H9 (cell line): ENCODE measurements around the gene ALDH1A3. TPM values are rescaled to one million over a fixed set of nuclear protein-coding genes. Genes with fewer than 3 reads are reported as not detected.

Source experiments
- DNase-seq: peaks from one replicate; pipeline ENCODE4 v3.0.0-alpha.2; 2017
- H2AFZ ChIP-seq: one replicate; pipeline ENCODE4 v1.6.1; 2013; ENCODE audit warnings: mild to moderate bottlenecking, low read length, control low read depth, moderate library complexity
- H2AK5ac ChIP-seq: 2 replicates; pipeline ENCODE4 v1.6.1; 2013; ENCODE audit warnings: low read length, control low read depth, mixed read lengths; ENCODE audit not compliant: insufficient read length
- H2BK120ac ChIP-seq: one replicate; pipeline ENCODE4 v1.6.1; 2013; ENCODE audit warnings: low read depth, mild to moderate bottlenecking, low read length, control low read depth, inconsistent platforms; ENCODE audit not compliant: poor library complexity, severe bottlenecking
- H2BK12ac ChIP-seq: 2 replicates; pipeline ENCODE4 v1.6.1; 2013; ENCODE audit warnings: low read length, control low read depth, mixed read lengths, low read depth; ENCODE audit not compliant: insufficient read length
- H2BK15ac ChIP-seq: 2 replicates; pipeline ENCODE4 v1.6.1; 2013; ENCODE audit warnings: low read depth, low read length, control low read depth
- H2BK20ac ChIP-seq: one replicate; pipeline ENCODE4 v1.6.1; 2013; ENCODE audit warnings: low read depth, mild to moderate bottlenecking, low read length, control low read depth, inconsistent platforms; ENCODE audit not compliant: poor library complexity, severe bottlenecking
- H2BK5ac ChIP-seq: 2 replicates; pipeline ENCODE4 v1.6.1; 2013; ENCODE audit warnings: low read length, control low read depth, mixed read lengths; ENCODE audit not compliant: insufficient read length
- H3K14ac ChIP-seq: 2 replicates; pipeline ENCODE4 v1.6.1; 2013; ENCODE audit warnings: low read length, control low read depth; ENCODE audit not compliant: insufficient read depth
- H3K18ac ChIP-seq: 2 replicates; pipeline ENCODE4 v1.6.1; 2013; ENCODE audit warnings: low read depth, mild to moderate bottlenecking, mixed read lengths, low read length, control low read depth; ENCODE audit not compliant: insufficient read length
- H3K23ac ChIP-seq: 2 replicates; pipeline ENCODE4 v1.6.1; 2013; ENCODE audit warnings: low read length, control low read depth, mixed read lengths, low read depth; ENCODE audit not compliant: insufficient read length
- H3K23me2 ChIP-seq: 2 replicates; pipeline ENCODE4 v1.6.1; 2013; ENCODE audit warnings: low read depth, mild to moderate bottlenecking, mixed read lengths, low read length, control low read depth; ENCODE audit not compliant: insufficient read length, poor library complexity, severe bottlenecking
- H3K27ac ChIP-seq: 2 replicates; pipeline ENCODE4 v1.5.1; 2013; ENCODE audit warnings: low read length, control low read depth, mixed read lengths, low read depth; ENCODE audit not compliant: insufficient read length
- H3K27me3 ChIP-seq: 2 replicates; pipeline ENCODE4 v1.6.1; 2013; ENCODE audit warnings: low read length, control low read depth, inconsistent platforms; ENCODE audit not compliant: insufficient read depth
- H3K4ac ChIP-seq: 2 replicates; pipeline ENCODE4 v1.6.1; 2013; ENCODE audit warnings: low read depth, mild to moderate bottlenecking, control low read depth, inconsistent platforms, low read length, moderate library complexity
- H3K4me1 ChIP-seq: 2 replicates; pipeline ENCODE4 v1.6.1; 2013; ENCODE audit warnings: low read length, control low read depth, inconsistent platforms; ENCODE audit not compliant: insufficient read depth
- H3K4me2 ChIP-seq: 2 replicates; pipeline ENCODE4 v1.6.1; 2013; ENCODE audit warnings: low read length, control low read depth, mixed read lengths; ENCODE audit not compliant: insufficient read length, insufficient read depth
- H3K56ac ChIP-seq: 2 replicates; pipeline ENCODE4 v1.6.1; 2013; ENCODE audit warnings: low read depth, mild to moderate bottlenecking, mixed read lengths, low read length, control low read depth; ENCODE audit not compliant: insufficient read length
- H3K79me1 ChIP-seq: 2 replicates; pipeline ENCODE4 v1.6.1; 2013; ENCODE audit warnings: low read depth, mild to moderate bottlenecking, moderate library complexity, low read length, control low read depth, inconsistent platforms; ENCODE audit not compliant: insufficient read depth, poor library complexity, severe bottlenecking
- H3K79me2 ChIP-seq: 2 replicates; pipeline ENCODE4 v1.6.1; 2013; ENCODE audit warnings: low read length, control low read depth, inconsistent platforms; ENCODE audit not compliant: insufficient read depth
- H3K9ac ChIP-seq: 2 replicates; pipeline ENCODE4 v1.6.1; 2013; ENCODE audit warnings: low read length, control low read depth, mixed read lengths; ENCODE audit not compliant: insufficient read length; ENCODE audit errors: extremely low read depth
- H3K9me3 ChIP-seq: one replicate; pipeline ENCODE4 v1.6.1; 2013; ENCODE audit warnings: low read depth, low read length, inconsistent platforms; ENCODE audit not compliant: control insufficient read depth
- H3T11ph ChIP-seq: one replicate; pipeline ENCODE4 v1.6.1; 2013; ENCODE audit warnings: mild to moderate bottlenecking, low read length, control low read depth, inconsistent platforms
- H4K20me1 ChIP-seq: one replicate; pipeline ENCODE4 v1.6.1; 2013; ENCODE audit not compliant: control insufficient read depth, insufficient read length, insufficient read depth
- H4K5ac ChIP-seq: 2 replicates; pipeline ENCODE4 v1.6.1; 2013; ENCODE audit warnings: low read depth, mild to moderate bottlenecking, mixed read lengths, low read length, control low read depth; ENCODE audit not compliant: insufficient read length
- H4K8ac ChIP-seq: replicated peaks from 2 replicates; pipeline ENCODE4 v1.6.1; 2013; ENCODE audit warnings: low read length, control low read depth, mixed read lengths, low read depth; ENCODE audit not compliant: insufficient read length
- H4K91ac ChIP-seq: 2 replicates; pipeline ENCODE4 v1.6.1; 2013; ENCODE audit warnings: low read depth, mild to moderate bottlenecking, moderate library complexity, mixed read lengths, low read length, control low read depth; ENCODE audit not compliant: insufficient read length
- H3K27ac Mint-ChIP-seq, 3 experiments: 2 replicates in 2 of 3; 3 replicates in 1 of 3; pipeline ENCODE4 v1.8.0; 2020 to 2021; ENCODE audit warnings: mixed read lengths in 3 of 3, mild to moderate bottlenecking in 1 of 3, moderate library complexity in 1 of 3
- H3K27me3 Mint-ChIP-seq: 2 replicates; pipeline ENCODE4 v1.8.0; 2021; ENCODE audit warnings: low read depth, mild to moderate bottlenecking, moderate library complexity, mixed read lengths
- H3K36me3 Mint-ChIP-seq, 3 experiments: 2 replicates in 2 of 3; 3 replicates in 1 of 3; pipeline ENCODE4 v1.8.0; 2020 to 2021; ENCODE audit warnings: low read depth in 3 of 3, mixed read lengths in 3 of 3; ENCODE audit not compliant: insufficient read depth in 1 of 3
- H3K4me1 Mint-ChIP-seq, 2 experiments: 2 replicates each; pipeline ENCODE4 v1.8.0; 2020; ENCODE audit warnings: mixed read lengths in 2 of 2
- H3K4me3 Mint-ChIP-seq, 2 experiments: 2 replicates in 1 of 2; 3 replicates in 1 of 2; pipeline ENCODE4 v1.8.0; 2020 to 2021; ENCODE audit warnings: mild to moderate bottlenecking in 2 of 2, mixed read lengths in 2 of 2, moderate library complexity in 1 of 2
- H3K9me3 Mint-ChIP-seq, 2 experiments: 2 replicates in 1 of 2; 3 replicates in 1 of 2; pipeline ENCODE4 v1.8.0; 2020; ENCODE audit warnings: mild to moderate bottlenecking in 2 of 2, mixed read lengths in 2 of 2, moderate library complexity in 1 of 2
- CTCF ChIP-seq: fragments of 200-600 bp; sonication (generic); conservative IDR thresholded peaks from 3 replicates; pipeline ENCODE4 v1.8.0; 2021; ENCODE audit warnings: antibody characterized with exemption, mild to moderate bottlenecking
- WGBS: extraction: QIAGEN DNeasy Blood & Tissue Kit; methylation state at CpG from one replicate; pipeline ENCODE4 v1.1.7; 2013; ENCODE audit warnings: missing lambda C conversion rate, low lambda C conversion rate, mixed read lengths; ENCODE audit not compliant: insufficient read length; ENCODE audit errors: extremely low coverage; 5-methylcytosine and 5-hydroxymethylcytosine counted together
- total RNA-seq: library from RNA; stranded (reverse); gene quantifications from 2 replicates; pipeline ENCODE4 v1.2.1, GENCODE V29; 2021

Gene ALDH1A3
- total RNA-seq, 1 experiment from 2014 or later: 9.2 TPM

GRCh38 chr15:100853676-100854440 lies 25.8 kb upstream of the ALDH1A3 start:
- Histone ChIP-seq H2AK5ac (no peak overlapping the region), H2BK12ac (no peak overlapping the region), H3K9me3 (no peaks in the 10 kb centered on the region), H3K4me2 (no peak overlapping the region), H4K20me1 (no peaks in the 10 kb centered on the region), H3K4ac (no peak overlapping the region), H3K18ac (no peak overlapping the region), H3K4me1 (no peaks in the 10 kb centered on the region), H3K9ac (no peak overlapping the region), H3K79me1 (no peaks in the 10 kb centered on the region), H4K5ac (no peak overlapping the region), H3K79me2 (no peaks in the 10 kb centered on the region), H3K56ac (no peak overlapping the region), H3K14ac (no peak overlapping the region), H3T11ph (no peak overlapping the region), H2BK15ac (no peak overlapping the region), H2BK120ac (no peak overlapping the region), H2AFZ (no peak overlapping the region), H4K91ac (no peak overlapping the region), H3K27ac (no peak overlapping the region), H3K23ac (no peak overlapping the region), H3K27me3 (no peaks in the 10 kb centered on the region), H2BK20ac (no peak overlapping the region), H2BK5ac (no peak overlapping the region), H3K23me2 (no peaks in the 10 kb centered on the region), H4K8ac (no peak overlapping the region)
- H3K27me3 Mint-ChIP-seq: peaks cover 14% of the 10 kb centered on the region
- no CpG with 5 or more reads among the region's 15 CpGs for WGBS
- no peak for TF ChIP-seq CTCF
- DNase-seq: no peak
- H3K27ac Mint-ChIP-seq: peak overlapping the region in 1 of 3 experiments; percentile 95; a peak in 1 of 7 replicates
- H3K4me3 Mint-ChIP-seq: no peak overlapping the region
- no peaks in the 10 kb centered on the region; a peak in 1 of 5 replicates for H3K9me3 Mint-ChIP-seq
- H3K4me1 Mint-ChIP-seq: no peaks in the 10 kb centered on the region
- H3K36me3 Mint-ChIP-seq: peaks cover 0 to 2% (median 0%) of the 10 kb centered on the region in 3 experiments; a peak in 1 of 7 replicates
